Right cardiac atrium (tissue), 5 donors: ENCODE measurements around the gene DDR1. TPM values are rescaled to one million over a fixed set of nuclear protein-coding genes. Genes with fewer than 3 reads are reported as not detected.
"Not testable (repeated sequence)": the region's sequence is repeated elsewhere in the genome, so short reads cannot be mapped to it uniquely, and the experiment has no call there.

Source experiments
- ATAC-seq, 2 donors: fragments of 200-7000 bp; cut with Tn5 transposase; one replicate each; pipeline versions ENCODE4 v1.8.0 to v1.9.1; 2020; ENCODE audit warnings: moderate library complexity in 2 of 2, mild to moderate bottlenecking in 1 of 2
- DNase-seq, 3 donors: peaks; one replicate each; pipeline ENCODE4 v3.0.0-alpha.2; 2020
- H3K27ac ChIP-seq: one replicate; pipeline ENCODE4 v1.5.1; 2013; ENCODE audit warnings: mild to moderate bottlenecking, low read length, control low read depth, moderate library complexity
- H3K27me3 ChIP-seq: one replicate; pipeline ENCODE4 v1.6.1; 2013; ENCODE audit not compliant: control insufficient read depth, insufficient read depth
- H3K4me1 ChIP-seq: one replicate; pipeline ENCODE4 v1.6.1; 2013; ENCODE audit warnings: low read length; ENCODE audit not compliant: control insufficient read depth, insufficient read depth
- H3K4me3 ChIP-seq: one replicate; pipeline ENCODE4 v1.5.1; 2013; ENCODE audit warnings: low read length, control low read depth
- H3K9me3 ChIP-seq: one replicate; pipeline ENCODE4 v1.6.1; 2013; ENCODE audit warnings: low read length; ENCODE audit not compliant: control insufficient read depth
- WGBS: extraction: QIAGEN DNeasy Blood & Tissue Kit; methylation state at CpG from one replicate; pipeline ENCODE4 v1.1.7; 2013; 5-methylcytosine and 5-hydroxymethylcytosine counted together
- intact Hi-C, 4 donors: fragments of 100-400 bp; cut with DNase I; formaldehyde crosslinking; loops; one replicate each; pipeline versions ENCODE4 v1.11.0 to v1.14.0; 2022 to 2023
- polyA plus RNA-seq: library from polyadenylated mRNA; stranded (reverse); fragments of 200-250 nt; gene quantifications from one replicate; pipeline ENCODE4 v1.2.3, GENCODE V29; 2013
- total RNA-seq, 4 donors: library from RNA; stranded (reverse); fragmentation: NEBNext Ultra II Directional; extraction: Animal tissue kit (Norgen Biotek cat#: 25700); gene quantifications; one replicate each; pipeline ENCODE4 v1.2.1, GENCODE V29; 2021
- donor health status: healthy with polysubstance abuse.
- donor health status: DM: no; HTN: yes; CAD: no.
- donor health status: DM: no; HTN: no; CAD: no.
- donor health status: DM: no; HTN: yes; CAD: no; lungs with severe emphysema.
- donor health status: DM: yes; HTN: yes; CAD: no.

Gene DDR1
- total and polyA plus RNA-seq, 5 donors = 46.9 to 120 (median 97.1) TPM

GRCh38 chr6:30854285-30855040 is 29.9 kb upstream of the DDR1 start:
- ATAC-seq (no peak), DNase-seq (no peak)
- intact Hi-C loops = no loop called here
- no peak overlapping the region for H3K27ac ChIP-seq
- H3K4me3 ChIP-seq = no peak overlapping the region
- 89% methylated on average over 5 of the region's 5 CpGs for WGBS
- H3K27me3 ChIP-seq = no peaks in the 10 kb centered on the region
- no peaks in the 10 kb centered on the region for H3K9me3 ChIP-seq
- no peaks in the 10 kb centered on the region for H3K4me1 ChIP-seq

DNA sequence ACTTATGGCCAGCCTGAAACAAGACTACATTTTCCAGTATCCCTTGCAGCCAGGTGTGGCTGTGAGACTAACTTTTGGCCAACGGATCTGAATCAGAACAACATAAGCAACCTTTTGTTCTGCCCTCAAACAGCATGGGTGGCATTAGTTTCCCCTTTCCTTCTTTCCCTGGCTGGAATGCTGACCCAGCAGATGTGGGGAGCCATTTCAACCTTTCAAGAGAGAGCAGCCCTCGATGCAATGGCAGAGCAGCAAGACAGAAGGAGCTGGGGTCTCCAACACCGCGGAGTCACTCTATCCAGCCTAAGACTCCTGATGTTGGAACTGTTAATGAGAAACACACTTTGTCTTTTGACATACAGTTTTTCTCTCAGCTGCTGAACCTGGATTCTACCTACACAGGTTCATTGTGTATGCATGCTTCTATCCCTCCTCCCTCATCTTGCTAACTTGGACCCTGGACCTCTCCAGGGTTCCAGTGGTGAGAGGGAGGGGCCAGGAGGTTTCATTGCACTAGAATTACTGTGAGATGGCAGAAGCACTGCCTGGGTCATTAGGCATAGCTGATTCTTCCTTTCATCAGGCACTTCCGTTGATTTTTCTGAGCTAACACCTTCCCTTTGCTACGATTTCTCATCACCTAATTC is 28.8 kb upstream of the DDR1 start:
- Histone ChIP-seq H3K27me3 (no peaks in the 10 kb centered on the region), H3K4me3 (no peak overlapping the region), H3K4me1 (no peaks in the 10 kb centered on the region), H3K27ac (no peak overlapping the region), H3K9me3 (no peaks in the 10 kb centered on the region)
- intact Hi-C loops = no loop called here
- 80% methylated on average over 6 of the region's 6 CpGs for WGBS
- DNase-seq = no peak
- no peak for ATAC-seq

DNA sequence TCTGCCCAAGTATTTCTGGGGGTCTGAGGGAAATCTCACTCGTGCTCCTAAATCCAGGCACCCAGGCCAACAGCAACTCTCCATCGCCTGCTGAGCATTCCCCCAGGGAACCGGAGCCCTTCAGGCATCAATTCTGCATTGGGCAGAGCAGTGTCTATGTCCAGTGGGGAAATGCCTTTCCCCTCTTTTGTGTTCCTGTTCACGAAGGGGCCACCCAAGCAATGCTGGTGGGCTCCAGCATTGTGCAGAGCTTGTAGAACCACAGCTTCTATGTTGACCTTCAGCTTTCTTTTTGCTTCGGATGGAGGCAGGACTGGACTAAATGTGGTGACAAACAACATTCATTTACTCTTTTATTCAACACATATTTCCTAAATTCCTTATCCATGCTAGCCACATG is 27.2 kb upstream of the DDR1 start:
- Histone ChIP-seq H3K4me1 (no peaks in the 10 kb centered on the region), H3K4me3 (no peak overlapping the region), H3K27ac (no peak overlapping the region), H3K9me3 (no peaks in the 10 kb centered on the region), H3K27me3 (no peaks in the 10 kb centered on the region)
- intact Hi-C loops = no loop called here
- no peak for DNase-seq
- no peak for ATAC-seq
- WGBS = 61% methylated on average over 5 of the region's 5 CpGs

- no peaks in the 10 kb centered on the region for H3K27me3 ChIP-seq
- no peak overlapping the region for H3K27ac ChIP-seq
- intact Hi-C loops = no loop called here
- WGBS = 34% methylated on average over 5 of the region's 5 CpGs
- no peaks in the 10 kb centered on the region for H3K4me1 ChIP-seq
- H3K4me3 ChIP-seq = no peak overlapping the region
- ATAC-seq (no peak), DNase-seq (no peak)
- H3K9me3 ChIP-seq = no peaks in the 10 kb centered on the region
Measured at GRCh38 chr6:30857549-30857948, 26.8 kb upstream of the DDR1 start.

- H3K4me1 ChIP-seq, H3K9me3 ChIP-seq, H3K27ac ChIP-seq, intact Hi-C loops, ATAC-seq, H3K4me3 ChIP-seq, H3K27me3 ChIP-seq, DNase-seq: not testable (repeated sequence)
- WGBS = 98% methylated on average over 4 of the region's 4 CpGs
Measured at GRCh38 chr6:30859726-30860125, 24.6 kb upstream of the DDR1 start.

DNA sequence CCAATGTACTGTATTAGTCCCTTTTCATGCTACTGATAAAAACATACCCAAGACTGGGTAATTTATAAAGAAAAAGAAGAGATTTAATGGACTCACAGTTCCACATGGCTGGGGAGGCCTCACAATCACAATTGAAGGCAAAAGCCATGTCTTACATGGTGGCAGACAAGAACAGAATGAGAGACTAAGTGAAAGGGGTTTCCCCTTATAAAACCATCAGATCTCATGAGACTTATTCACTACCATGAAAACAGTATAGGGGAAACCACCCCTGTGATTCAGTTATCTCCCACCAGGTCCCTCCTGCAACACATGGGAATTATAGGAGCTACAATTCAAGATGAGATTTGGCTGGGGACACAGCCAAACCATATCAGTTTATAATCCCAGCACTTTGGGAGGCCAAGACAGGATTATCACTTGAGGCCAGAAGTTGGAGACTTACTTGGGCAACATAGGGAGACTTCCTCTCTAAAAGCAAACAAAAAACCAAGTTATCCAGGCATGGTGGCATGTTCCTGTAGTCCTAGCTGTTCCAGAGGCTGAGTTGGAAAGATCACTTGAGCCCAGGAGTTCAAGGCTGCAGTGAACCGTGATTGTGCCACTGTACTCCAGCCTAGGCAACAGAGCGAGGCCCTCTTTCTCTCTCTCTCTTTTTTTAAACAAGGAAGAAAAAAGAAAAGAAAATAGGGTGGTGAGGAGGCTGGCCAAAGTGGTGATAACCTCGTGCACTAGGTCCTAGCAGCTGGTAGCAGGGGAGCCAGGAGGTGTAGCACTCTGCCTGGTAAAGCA is 22.9 kb upstream of the DDR1 start:
- intact Hi-C loops = no loop called here
- DNase-seq (no peak), ATAC-seq (no peak)
- WGBS = 73% methylated on average over 3 of the region's 3 CpGs
- Histone ChIP-seq H3K4me3 (no peak overlapping the region), H3K27me3 (no peaks in the 10 kb centered on the region), H3K4me1 (no peaks in the 10 kb centered on the region), H3K27ac (no peak overlapping the region), H3K9me3 (no peaks in the 10 kb centered on the region)

DNA sequence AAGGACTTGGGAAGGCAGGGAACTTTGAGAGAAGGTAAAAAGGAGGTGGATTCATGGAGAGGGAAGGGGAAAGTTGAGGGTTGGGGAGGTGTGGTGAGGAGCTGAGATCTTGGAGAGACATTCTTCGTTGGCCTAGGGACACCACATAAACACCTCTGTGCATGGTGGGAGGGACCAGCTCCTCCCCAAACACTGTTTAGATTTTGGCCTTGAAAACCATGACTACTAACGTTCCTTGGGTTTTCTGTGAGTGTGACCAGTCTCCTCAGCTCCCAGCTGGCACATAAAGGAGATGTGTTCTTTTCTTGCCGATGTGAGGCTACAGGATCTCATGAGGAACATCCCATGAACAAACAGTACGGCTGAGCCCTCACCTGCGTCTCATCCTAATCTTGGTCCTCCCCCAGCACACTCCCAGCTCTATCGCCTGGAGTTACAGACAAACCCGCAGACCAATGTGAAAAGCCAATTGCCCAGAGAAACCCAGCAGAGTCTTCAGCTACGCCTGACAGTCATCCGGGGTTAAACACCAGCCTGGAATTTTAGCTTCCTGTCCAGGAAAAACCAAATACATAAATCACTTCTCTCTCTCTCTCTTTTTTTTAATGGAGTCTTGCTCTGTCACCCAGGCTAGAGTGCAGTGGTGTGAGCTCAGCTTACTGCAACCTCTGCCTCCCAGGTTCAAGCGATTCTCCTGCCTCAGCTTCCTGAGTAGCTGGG is 22.0 kb upstream of the DDR1 start:
- H3K4me3 ChIP-seq = no peak overlapping the region
- no peaks in the 10 kb centered on the region for H3K4me1 ChIP-seq
- H3K27me3 ChIP-seq = no peaks in the 10 kb centered on the region
- WGBS = 77% methylated on average over 10 of the region's 10 CpGs
- DNase-seq (no peak), ATAC-seq (no peak)
- no peak overlapping the region for H3K27ac ChIP-seq
- no peaks in the 10 kb centered on the region for H3K9me3 ChIP-seq
- intact Hi-C loops = no loop called here

DNA sequence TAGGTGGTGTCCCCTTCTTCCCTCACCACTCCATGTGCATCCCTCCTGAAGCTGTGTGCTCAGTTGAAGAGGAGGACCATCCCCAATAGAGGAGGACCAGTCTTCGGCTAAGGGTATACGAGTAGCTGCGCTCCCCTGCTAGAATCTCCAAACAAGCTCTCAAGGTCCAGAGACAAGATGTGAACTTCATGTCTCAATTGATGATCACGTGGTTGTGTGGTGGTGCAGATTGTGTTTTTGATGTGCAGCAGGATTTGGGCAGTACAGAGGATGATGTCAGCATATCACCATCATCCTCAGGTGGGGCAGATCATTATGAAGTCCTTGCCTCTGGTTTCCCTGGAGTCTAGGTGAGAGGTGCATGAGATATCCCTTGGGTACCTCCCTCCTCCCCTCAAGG is 20.0 kb upstream of the DDR1 start:
- no peak for ATAC-seq

GRCh38 chr6:30869241-30869749 is 15.0 kb upstream of the DDR1 start:
- H3K4me3 ChIP-seq, H3K27me3 ChIP-seq, H3K9me3 ChIP-seq, DNase-seq, intact Hi-C loops, H3K4me1 ChIP-seq, ATAC-seq, H3K27ac ChIP-seq: not testable (repeated sequence)
- 85% methylated on average over 12 of the region's 12 CpGs for WGBS

More for the DNA sequence above, 20.0 kb upstream of the DDR1 start:
- Histone ChIP-seq H3K9me3 (no peaks in the 10 kb centered on the region), H3K4me3 (no peak overlapping the region), H3K27ac (no peak overlapping the region), H3K4me1 (no peaks in the 10 kb centered on the region), H3K27me3 (no peaks in the 10 kb centered on the region)
- intact Hi-C loops = no loop called here
- WGBS = 81% methylated on average over 4 of the region's 4 CpGs
- DNase-seq = no peak

DNA sequence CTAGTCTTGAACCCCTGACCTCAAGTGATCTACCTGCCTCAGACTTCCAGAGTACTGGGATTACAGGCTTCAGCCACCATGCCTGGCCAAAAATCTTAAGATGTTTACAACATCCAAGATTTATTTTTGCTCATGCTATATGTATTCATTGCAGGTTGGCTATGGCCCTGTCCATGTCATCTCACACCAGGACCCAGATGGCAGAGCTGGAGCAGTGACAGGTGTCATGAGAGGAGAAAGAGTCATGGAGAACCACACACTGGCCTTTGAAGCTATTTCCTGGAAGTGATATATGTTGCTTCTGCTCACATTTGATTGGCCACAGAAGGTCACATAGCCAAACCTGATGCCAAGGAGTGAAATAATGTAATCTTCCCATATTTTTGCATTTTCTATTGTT is 13.8 kb upstream of the DDR1 start:
- intact Hi-C loops = no loop called here

More for the DNA sequence above, 13.8 kb upstream of the DDR1 start:
- Histone ChIP-seq H3K27ac (no peak overlapping the region), H3K9me3 (no peaks in the 10 kb centered on the region), H3K4me3 (no peak overlapping the region), H3K4me1 (no peaks in the 10 kb centered on the region), H3K27me3 (no peaks in the 10 kb centered on the region)
- no peak for DNase-seq
- no peak for ATAC-seq
